NCI-H2196 (cell line): ENCODE data around the gene FCRLA.
"Not testable (repeated sequence)": the region's sequence is repeated elsewhere in the genome, so short reads cannot be mapped to it uniquely, and the experiment has no call there.

Experiments
- DNase-seq: peaks from one replicate; lab custom pipeline; 2025; ENCODE audit not compliant: unreplicated experiment; lab: John Stamatoyannopoulos, UW

The FCRLA gene, protein sequence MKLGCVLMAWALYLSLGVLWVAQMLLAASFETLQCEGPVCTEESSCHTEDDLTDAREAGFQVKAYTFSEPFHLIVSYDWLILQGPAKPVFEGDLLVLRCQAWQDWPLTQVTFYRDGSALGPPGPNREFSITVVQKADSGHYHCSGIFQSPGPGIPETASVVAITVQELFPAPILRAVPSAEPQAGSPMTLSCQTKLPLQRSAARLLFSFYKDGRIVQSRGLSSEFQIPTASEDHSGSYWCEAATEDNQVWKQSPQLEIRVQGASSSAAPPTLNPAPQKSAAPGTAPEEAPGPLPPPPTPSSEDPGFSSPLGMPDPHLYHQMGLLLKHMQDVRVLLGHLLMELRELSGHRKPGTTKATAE

GRCh38 chr1:161706482-161707347 is at the start of gene FCRLA:
FCRLA (plus strand) TSS chr1:161707229; CDS start chr1:161707265, 36 bp downstream.
- no peak for DNase-seq

DNA sequence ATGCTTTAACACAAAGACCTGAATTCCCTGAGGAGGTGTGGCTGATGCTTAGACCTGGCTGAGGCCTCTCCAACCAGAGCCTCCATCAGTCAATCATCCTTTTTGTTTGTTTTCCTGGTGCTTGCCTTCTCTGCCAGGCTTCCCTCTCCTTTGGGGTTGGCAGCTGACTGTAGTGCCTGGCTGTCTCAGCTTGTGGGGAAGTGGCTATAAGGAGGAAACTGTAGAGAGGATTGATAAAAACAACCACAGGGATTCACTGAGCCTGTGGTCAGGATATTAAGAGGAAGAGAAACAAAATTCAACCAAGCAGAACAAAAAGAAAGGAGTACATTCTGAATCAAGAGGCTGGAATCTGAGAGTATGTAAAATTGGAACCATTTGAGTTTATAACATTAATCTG is 48.5 kb upstream of the FCRLA start:
- DNase-seq: not testable (repeated sequence)

DNA sequence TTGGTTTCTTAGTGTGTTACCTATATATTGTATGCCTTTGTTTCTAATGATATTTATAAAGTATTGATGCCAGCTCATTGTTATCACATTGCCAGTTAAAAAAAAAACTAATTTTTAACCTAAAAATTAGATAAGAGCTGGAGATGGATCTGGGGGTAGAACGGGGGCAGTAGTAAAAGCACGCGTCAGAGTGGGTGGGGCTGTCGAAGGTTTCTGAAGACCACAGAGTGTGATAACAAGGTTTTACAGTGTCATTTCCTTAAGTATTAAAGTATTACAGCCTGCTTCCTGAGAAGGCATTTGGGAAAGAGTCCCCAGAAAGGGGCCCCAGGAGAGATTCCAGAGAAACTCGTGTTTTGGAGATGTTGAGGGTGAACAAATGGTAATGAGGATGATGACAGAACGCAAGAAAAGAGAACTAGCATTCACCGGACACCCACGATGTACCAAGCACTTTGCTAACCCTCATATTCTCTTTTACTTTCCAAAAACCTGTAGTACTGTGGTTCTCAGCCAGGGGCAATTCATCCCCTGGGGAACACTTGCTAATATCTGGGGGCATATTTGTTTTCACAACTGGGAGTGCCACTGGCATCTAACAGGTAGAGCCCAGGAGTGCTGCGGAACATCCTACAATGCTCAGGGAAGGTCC is 45.2 kb upstream of the FCRLA start:
- not testable (repeated sequence) for DNase-seq

DNA sequence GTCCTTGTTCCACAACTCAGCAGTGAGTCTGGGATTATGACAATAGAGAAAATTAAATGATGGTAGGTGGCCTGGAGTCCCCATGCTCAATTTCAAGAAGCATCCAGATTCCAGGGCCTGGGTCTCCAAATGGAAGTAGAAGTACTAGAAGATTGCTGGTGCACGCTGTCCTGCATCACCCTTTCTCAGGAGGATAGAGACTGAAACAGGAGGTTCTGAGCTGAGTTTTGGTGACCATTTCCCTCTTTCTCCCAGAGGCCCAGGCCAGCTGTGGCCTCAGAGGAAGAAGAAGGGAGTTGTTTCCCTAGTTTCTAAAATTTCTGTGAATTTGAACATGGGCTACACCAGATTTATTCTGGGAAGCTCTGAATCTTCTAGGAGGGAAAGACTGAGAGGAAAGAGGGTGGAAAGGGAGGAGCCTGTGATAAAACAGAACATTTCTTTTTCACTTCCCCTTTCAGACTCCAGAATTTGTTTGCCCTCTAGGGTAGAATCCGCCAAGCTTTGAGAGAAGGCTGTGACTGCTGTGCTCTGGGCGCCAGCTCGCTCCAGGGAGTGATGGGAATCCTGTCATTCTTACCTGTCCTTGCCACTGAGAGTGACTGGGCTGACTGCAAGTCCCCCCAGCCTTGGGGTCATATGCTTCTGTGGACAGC is 44.2 kb upstream of the FCRLA start, which contains the start of gene FCGR2B:
Gene FCGR2B (plus strand): TSS at position 460 of the 656 bp plus-strand sequence. CDS start 99 bp downstream, at position 559.
- DNase-seq: not testable (repeated sequence)

GRCh38 chr1:161663569-161663968 is 43.5 kb upstream of the FCRLA start:
- not testable (repeated sequence) for DNase-seq

GRCh38 chr1:161664689-161665088 is 42.3 kb upstream of the FCRLA start:
- DNase-seq: not testable (repeated sequence)

- DNase-seq: not testable (repeated sequence)
These were observed 35.7 kb upstream of the FCRLA start for GRCh38 chr1:161671045-161672020.

DNA sequence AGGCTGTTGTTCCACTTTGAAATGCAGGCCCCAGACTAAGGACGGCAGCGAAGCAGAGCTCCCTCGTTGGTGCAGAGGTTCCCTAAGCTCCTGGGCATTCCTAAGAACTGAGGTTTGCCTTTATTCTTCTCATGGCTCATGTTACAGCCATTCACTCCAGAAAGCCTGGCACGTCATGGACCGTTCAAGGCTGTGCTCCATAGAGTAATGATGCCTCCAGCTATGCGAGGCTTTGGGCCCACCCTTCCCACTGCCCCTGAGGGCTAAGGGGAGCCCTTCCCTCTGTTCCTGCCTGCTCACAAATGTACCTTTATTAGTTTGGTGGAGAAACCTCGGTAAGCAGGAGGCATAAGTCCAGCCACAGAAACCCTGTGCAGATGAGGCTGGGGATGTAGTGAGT is 33.6 kb upstream of the FCRLA start:
- DNase-seq: not testable (repeated sequence)

- not testable (repeated sequence) for DNase-seq
These were observed 32.6 kb upstream of the FCRLA start for GRCh38 chr1:161674447-161674846.

DNA sequence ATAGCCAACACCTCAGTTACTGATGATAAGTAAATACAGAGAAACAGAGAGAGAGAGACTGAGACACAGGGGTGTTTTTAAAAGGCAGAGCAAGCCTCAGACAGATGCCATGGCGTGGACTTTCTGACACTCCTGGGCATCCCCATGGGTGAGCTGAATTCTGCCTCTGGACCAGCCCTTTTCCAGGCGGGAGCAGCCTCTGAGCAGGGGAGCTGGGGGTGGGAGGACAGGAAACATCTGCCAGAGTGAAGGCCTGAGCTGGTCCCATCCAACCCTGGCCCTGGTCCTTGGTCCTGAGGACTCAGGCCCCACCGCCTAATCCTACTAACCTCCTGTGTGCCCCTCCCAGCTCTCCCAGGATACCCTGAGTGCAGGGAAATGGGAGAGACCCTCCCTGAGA is 32.1 kb upstream of the FCRLA start:
- not testable (repeated sequence) for DNase-seq

DNA sequence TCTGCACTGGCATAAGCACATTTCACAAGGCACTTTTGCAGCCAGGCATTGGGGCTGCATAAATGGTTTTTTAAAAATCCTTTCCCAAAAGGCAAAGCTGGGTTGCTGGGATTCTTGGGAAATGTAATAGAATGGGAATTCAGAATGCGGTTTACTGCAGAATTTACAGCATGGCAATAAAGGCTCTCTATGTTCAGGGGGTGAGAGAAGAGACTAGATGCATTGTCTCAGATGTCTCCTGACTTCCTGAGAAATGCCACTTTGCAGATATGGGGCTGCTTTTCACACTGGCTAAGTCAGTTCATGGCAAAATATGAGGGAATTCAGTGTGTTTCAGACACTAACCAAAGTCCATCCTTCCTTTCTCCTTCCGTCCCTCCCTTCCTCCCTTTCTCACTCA is 30.6 kb upstream of the FCRLA start:
- no peak for DNase-seq

DNA sequence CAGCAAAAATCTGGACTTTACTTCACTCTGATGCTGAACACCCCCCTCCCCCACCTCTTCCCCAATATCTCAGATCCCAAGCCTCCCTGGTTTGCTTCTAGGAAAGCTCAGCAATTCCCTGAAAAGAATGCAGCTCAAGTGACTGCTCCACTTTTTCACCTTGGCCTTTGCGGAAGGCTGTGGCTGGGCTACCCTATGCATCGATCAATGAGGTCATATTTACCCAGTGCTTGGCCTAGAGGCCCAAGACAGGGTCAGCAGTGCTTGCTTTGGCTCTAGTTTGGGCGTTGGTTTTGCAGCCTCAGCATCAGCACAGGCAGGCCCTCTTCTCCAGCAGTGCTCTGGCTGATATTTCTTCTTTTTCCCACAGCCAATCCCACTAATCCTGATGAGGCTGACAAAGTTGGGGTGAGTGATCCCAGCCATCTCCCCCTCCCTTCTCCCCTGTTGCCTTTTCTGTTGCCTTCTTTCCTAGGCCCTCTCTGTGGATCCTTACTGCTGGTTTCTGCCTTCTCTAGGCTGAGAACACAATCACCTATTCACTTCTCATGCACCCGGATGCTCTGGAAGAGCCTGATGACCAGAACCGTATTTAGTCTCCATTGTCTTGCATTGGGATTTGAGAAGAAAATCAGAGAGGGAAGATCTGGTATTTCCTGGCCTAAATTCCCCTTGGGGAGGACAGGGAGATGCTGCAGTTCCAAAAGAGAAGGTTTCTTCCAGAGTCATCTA is 29.9 kb upstream of the FCRLA start:
- no peak for DNase-seq

DNA sequence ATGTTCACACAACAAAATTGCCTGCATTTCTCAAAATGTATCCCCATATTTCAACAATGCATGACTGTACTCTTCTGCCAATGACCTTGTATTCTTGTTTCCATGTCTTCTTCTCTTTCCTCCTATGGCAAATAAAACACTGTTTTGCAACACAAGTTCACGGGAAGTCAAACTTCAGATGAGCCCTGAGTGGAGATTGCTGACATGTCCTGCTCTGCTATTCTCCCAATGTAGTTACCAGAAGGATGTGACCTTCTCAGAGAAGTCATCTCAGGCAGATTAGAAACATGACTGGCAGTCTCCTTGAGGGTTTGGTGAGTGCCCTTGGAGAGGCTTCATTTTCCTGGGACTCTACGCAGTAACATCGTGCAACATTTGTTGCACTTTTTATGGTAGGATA is 28.5 kb upstream of the FCRLA start:
- DNase-seq: no peak

DNA sequence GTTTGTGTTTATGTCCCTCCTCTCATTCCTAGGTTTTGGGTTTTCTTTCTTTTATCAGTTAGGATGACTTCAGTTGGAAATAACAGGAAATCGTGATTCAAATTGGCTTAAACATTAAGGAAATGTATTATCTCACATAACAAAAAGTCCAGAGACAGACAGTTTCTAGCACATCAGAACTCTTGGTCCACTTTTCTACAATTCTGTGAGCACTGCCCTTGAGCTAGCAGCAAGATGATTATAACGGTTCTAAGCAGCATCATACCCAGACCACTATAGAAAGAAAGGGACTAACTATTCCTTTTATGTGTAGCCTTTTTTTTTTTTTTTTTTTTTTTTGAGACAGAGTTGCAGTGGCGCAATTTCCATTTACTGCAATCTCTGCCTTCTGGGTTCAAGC is 25.1 kb upstream of the FCRLA start:
- no peak for DNase-seq

DNA sequence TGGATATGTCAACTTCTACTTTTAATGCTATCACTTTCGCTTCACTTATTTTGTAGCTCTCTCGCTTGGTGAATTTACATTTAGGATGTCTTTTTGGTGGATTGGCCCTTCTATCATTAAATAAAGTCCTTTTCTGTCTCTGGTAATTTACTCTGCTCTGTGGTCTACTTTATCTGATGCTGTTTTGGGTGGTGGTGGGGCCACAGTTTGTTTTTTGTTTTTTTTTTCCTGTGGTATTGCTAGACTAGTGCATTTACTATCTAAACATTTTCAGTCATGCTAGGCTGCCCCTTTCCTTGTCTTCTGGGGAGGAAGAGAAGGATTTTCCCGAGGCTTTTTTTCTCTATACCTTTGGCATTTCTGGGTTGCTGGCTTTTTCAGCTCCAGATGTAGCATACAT is 18.1 kb upstream of the FCRLA start:
- DNase-seq: no peak

DNA sequence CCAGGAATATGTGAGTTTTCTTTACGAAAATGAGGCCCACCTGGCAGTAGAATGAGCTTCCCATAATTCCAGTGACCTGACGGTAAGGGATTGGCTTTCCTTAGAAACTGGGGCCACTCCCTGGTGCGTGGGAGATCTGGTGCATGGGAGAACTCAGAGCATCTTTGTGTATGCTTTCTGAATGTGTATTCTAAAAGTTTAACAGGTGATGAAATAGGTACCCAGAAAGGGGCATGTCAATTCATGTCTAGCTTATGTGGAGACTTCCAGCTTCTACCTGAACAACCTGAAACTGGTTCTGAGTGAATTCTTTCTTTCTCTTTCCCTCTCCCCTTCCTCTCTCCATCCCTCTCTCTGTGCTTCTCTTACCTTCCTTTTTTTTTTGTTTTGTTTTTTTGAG is 15.2 kb upstream of the FCRLA start:
- no peak for DNase-seq

GRCh38 chr1:161693020-161693712 is 13.9 kb upstream of the FCRLA start:
- DNase-seq: not testable (repeated sequence)

- not testable (repeated sequence) for DNase-seq
These were observed 8.7 kb upstream of the FCRLA start for GRCh38 chr1:161698302-161698701.
